K562 (cell line): Measurements from ENCODE around the gene CRYZ. TPM values are rescaled to one million over a fixed set of nuclear protein-coding genes. Genes with fewer than 3 reads are reported as not detected.

Experiments used
- ATAC-seq: fragments of 200-7000 bp; cut with Tn5 transposase; 3 replicates; pipeline ENCODE4 v1.9.1; 2020; ENCODE audit warnings: moderate library complexity
- BruUV-seq: library from RNA; stranded (reverse); fragments of 400-500 nt; replicated peaks from 2 replicates; lab custom pipeline; 2021; lab: Mats Ljungman, UMichigan
- CTCF ChIA-PET: fragments of 300-600 bp; formaldehyde crosslinking; extraction: SDS; loops from one replicate; lab custom pipeline; 2021; ENCODE audit warnings: low intra/inter-chr PET ratio; lab: Yijun Ruan, JAX
- POLR2A ChIA-PET: fragments of 300-600, 350-650 bp; sonication (Branson Sonifier 250); formaldehyde crosslinking; extraction: SDS; loops from one replicate; lab custom pipeline; 2021; ENCODE audit warnings: antibody characterized with exemption, inconsistent platforms; lab: Yijun Ruan, JAX
- DNase-seq, 4 experiments: peaks; one replicate each; pipeline versions ENCODE4 v3.0.0 to v3.0.0-alpha.2; 2011 to 2018; ENCODE audit warnings: low spot score in 3 of 4, mixed read lengths in 3 of 4; ENCODE audit errors: extremely low read depth in 1 of 4
- FAIRE-seq: peaks from 2 replicates; lab custom pipeline; 2011; peaks lifted over from hg19 to GRCh38; lab: Jason Lieb, UNC
- H2AFZ ChIP-seq: 2 replicates; pipeline ENCODE4 v1.6.0; 2011; ENCODE audit warnings: low read depth, low read length, control low read depth, inconsistent platforms
- H3K27ac ChIP-seq: fragments of 200-600 bp; 3 replicates; pipeline ENCODE4 v1.8.0; 2011; ENCODE audit warnings: low read depth, mild to moderate bottlenecking, control low read depth, inconsistent platforms, low read length, moderate library complexity, mixed read lengths; ENCODE audit errors: extremely low read depth
- H3K27me3 ChIP-seq, 2 experiments: fragments of 300-600 bp in 1 of 2; 2 replicates in 1 of 2; 3 replicates in 1 of 2; pipeline versions ENCODE4 v1.6.0 to v1.8.0; 2011; ENCODE audit warnings: inconsistent platforms in 2 of 2, low read length in 2 of 2, mild to moderate bottlenecking in 1 of 2, mixed read lengths in 1 of 2, moderate library complexity in 1 of 2; ENCODE audit not compliant: control insufficient read depth in 2 of 2, insufficient read depth in 2 of 2
- H3K36me3 ChIP-seq: fragments of 300-600 bp; 3 replicates; pipeline ENCODE4 v1.8.0; 2011; ENCODE audit warnings: mild to moderate bottlenecking, low read length, inconsistent platforms; ENCODE audit not compliant: control insufficient read depth, insufficient read depth
- H3K4me1 ChIP-seq, 2 experiments: fragments of 200-600 bp in 1 of 2; replicated peaks in 1 of 2; 2 replicates in 1 of 2; 3 replicates in 1 of 2; pipeline versions ENCODE4 v1.5.1 to v1.8.0; 2011; ENCODE audit warnings: inconsistent platforms in 2 of 2, low read length in 2 of 2, mild to moderate bottlenecking in 1 of 2, mixed read lengths in 1 of 2, moderate library complexity in 1 of 2; ENCODE audit not compliant: control insufficient read depth in 2 of 2, insufficient read depth in 2 of 2
- H3K4me2 ChIP-seq: 2 replicates; pipeline ENCODE4 v1.6.1; 2011; ENCODE audit warnings: low read length, control low read depth, inconsistent platforms, mixed read lengths; ENCODE audit not compliant: insufficient read depth
- H3K4me3 ChIP-seq: fragments of 200-600 bp; sonication (generic), shearing (Covaris generic); 2 replicates; pipeline ENCODE4 v1.5.1; 2016; ENCODE audit warnings: control low read depth, inconsistent platforms
- H3K79me2 ChIP-seq: fragments of 200-600 bp; 3 replicates; pipeline ENCODE4 v1.8.0; 2011; ENCODE audit warnings: low read length, inconsistent platforms; ENCODE audit not compliant: control insufficient read depth, insufficient read depth
- H3K9ac ChIP-seq, 2 experiments: 2 replicates each; pipeline versions ENCODE4 v1.6.0 to v1.6.1; 2011; ENCODE audit warnings: low read depth in 2 of 2, low read length in 2 of 2, control low read depth in 1 of 2, inconsistent platforms in 1 of 2, mild to moderate bottlenecking in 1 of 2, mixed read lengths in 1 of 2; ENCODE audit not compliant: insufficient read depth in 1 of 2
- H3K9me1 ChIP-seq: one replicate; pipeline ENCODE4 v1.6.0; 2011; ENCODE audit warnings: inconsistent platforms, mild to moderate bottlenecking, low read length, moderate library complexity; ENCODE audit not compliant: control insufficient read depth, insufficient read depth
- H3K9me3 ChIP-seq: replicated peaks from 2 replicates; pipeline ENCODE4 v1.5.1; 2011; ENCODE audit warnings: low read depth, low read length, inconsistent platforms; ENCODE audit not compliant: control insufficient read depth, insufficient read depth
- H4K20me1 ChIP-seq: replicated peaks from 2 replicates; pipeline ENCODE4 v1.6.1; 2011; ENCODE audit warnings: low read length, inconsistent platforms, mixed read lengths; ENCODE audit not compliant: control insufficient read depth, insufficient read depth
- CTCF ChIP-seq, 3 experiments: IDR thresholded peaks in 2 of 3; conservative IDR thresholded peaks in 1 of 3; 2 replicates each; pipeline ENCODE4 v1.5.1; 2011 to 2012; ENCODE audit warnings: low read length in 3 of 3, mild to moderate bottlenecking in 3 of 3, control low read depth in 2 of 3, improper control_type of control experiment in 1 of 3, inconsistent platforms in 1 of 3, low read depth in 1 of 3, mixed read lengths in 1 of 3, moderate library complexity in 1 of 3; ENCODE audit not compliant: insufficient read depth in 2 of 3
- E2F6 ChIP-seq, 2 experiments: IDR thresholded peaks; 2 replicates each; pipeline ENCODE4 v1.6.1; 2011; ENCODE audit warnings: borderline replicate concordance in 1 of 2, control low read depth in 1 of 2, low read depth in 1 of 2, low read length in 1 of 2, mild to moderate bottlenecking in 1 of 2, mixed read lengths in 1 of 2, moderate library complexity in 1 of 2; ENCODE audit not compliant: insufficient read depth in 1 of 2, insufficient read length in 1 of 2, poor library complexity in 1 of 2, severe bottlenecking in 1 of 2; ENCODE audit errors: extremely low read depth in 1 of 2
- FOXA1 ChIP-seq: fragments of 450-650 bp; IDR thresholded peaks from 2 replicates; pipeline ENCODE4 v1.6.1; 2016; ENCODE audit warnings: mild to moderate bottlenecking, borderline replicate concordance
- FOXJ3 ChIP-seq: sonication (generic); formaldehyde crosslinking; IDR thresholded peaks from 2 replicates; pipeline ENCODE4 v1.4.0; 2020; ENCODE audit warnings: mild to moderate bottlenecking, missing genetic modification reagents
- NEUROD1 ChIP-seq: fragments of 150-350 bp; IDR thresholded peaks from 2 replicates; pipeline ENCODE4 v1.6.1; 2014; ENCODE audit warnings: borderline replicate concordance, low read length, low read depth; ENCODE audit not compliant: partially characterized antibody
- NFRKB ChIP-seq: fragments of 450-650 bp; IDR thresholded peaks from 2 replicates; pipeline ENCODE4 v1.6.1; 2016; ENCODE audit warnings: low read depth
- TCFL5 ChIP-seq: fragments of 250-450 bp; sonication (Bioruptor Pico); conservative IDR thresholded peaks from 2 replicates; pipeline ENCODE4 v1.6.1; 2021; ENCODE audit warnings: mild to moderate bottlenecking, moderate library complexity, matching md5 sums
- TEAD4 ChIP-seq, 2 experiments: sonication (generic) in 1 of 2; formaldehyde crosslinking in 1 of 2; IDR thresholded peaks; 2 replicates each; pipeline versions ENCODE4 v1.6.1 to v1.8.0; 2012 to 2022; ENCODE audit warnings: borderline replicate concordance in 1 of 2, inconsistent platforms in 1 of 2, low read length in 1 of 2, mild to moderate bottlenecking in 1 of 2, missing genetic modification reagents in 1 of 2
- UBTF ChIP-seq, 2 experiments: IDR thresholded peaks; 2 replicates each; pipeline ENCODE4 v1.6.1; 2012; ENCODE audit warnings: improper control_type of control experiment in 2 of 2, low read depth in 2 of 2, low read length in 2 of 2, borderline replicate concordance in 1 of 2
- ZFX ChIP-seq: sonication (generic); formaldehyde crosslinking; IDR thresholded peaks from 2 replicates; pipeline ENCODE4 v1.8.0; 2022; ENCODE audit warnings: mild to moderate bottlenecking, missing genetic modification reagents, moderate library complexity
- ZNF507 ChIP-seq: conservative IDR thresholded peaks from 2 replicates; pipeline ENCODE4 v1.6.1; 2017; ENCODE audit warnings: missing genetic modification characterization, missing compliant biosample characterization
- ZNF589 ChIP-seq: fragments of 200-800 bp; sonication (Bioruptor generic); IDR thresholded peaks from 2 replicates; pipeline ENCODE4 v1.6.1; 2016; ENCODE audit warnings: low read depth, missing genetic modification characterization, missing compliant biosample characterization
- WGBS: fragments of 100-300 bp; shearing (Covaris generic); methylation state at CpG from one replicate; pipeline ENCODE4 v1.1.6; 2016; ENCODE audit warnings: low coverage, mixed read lengths; ENCODE audit not compliant: insufficient coverage; ENCODE audit errors: missing lambda C conversion rate; 5-methylcytosine and 5-hydroxymethylcytosine counted together
- in situ Hi-C: fragments of 300-500 bp; cut with MboI; formaldehyde crosslinking; loops from 4 replicates; pipeline ENCODE4 v1.15.0; 2018; ENCODE audit warnings: inconsistent platforms, mixed read lengths
- intact Hi-C: fragments of 100-400 bp; cut with micrococcal nuclease; formaldehyde crosslinking; loops from 2 replicates; pipeline ENCODE4 v1.14.2; 2022
- polyA plus RNA-seq, 8 experiments: library from polyadenylated mRNA; depleted of rRNA in 4 of 8; stranded (reverse) in 5 of 8; unstranded in 3 of 8; fragments of >200 nt; fragmentation: Nextera tagmentation in 2 of 8; fragmentation: Illumina TruSeq in 1 of 8; extraction: Ambion mirVana in 2 of 8; extraction: Trizol in 1 of 8; gene quantifications; 2 replicates each; pipeline versions ENCODE4 v1.2.1 to v1.2.3, GENCODE V29; 2011 to 2014; ENCODE audit warnings: inconsistent platforms in 1 of 8, missing spikeins in 1 of 8
- total RNA-seq, 7 experiments: library from RNA; depleted of rRNA in 6 of 7; stranded (reverse); fragments of >200 nt in 6 of 7; fragmentation: Illumina TruSeq in 2 of 7; extraction: Trizol in 2 of 7; gene quantifications; 2 replicates each; pipeline versions ENCODE4 v1.2.1 to v1.2.3, GENCODE V29; 2011 to 2021; ENCODE audit warnings: low replicate concordance in 1 of 7

The CRYZ gene
- total and polyA plus RNA-seq, 9 of the 15 experiments (the other 6 are each of a cell fraction or from before 2014, with no cell fraction given), result 51.7 to 179 (median 81.4) TPM

- Histone ChIP-seq H3K36me3 (no peaks in the 10 kb centered on the region), H3K27me3 (no peaks in the 10 kb centered on the region), H3K9ac (no peak overlapping the region), H3K27ac (no peak overlapping the region), H3K4me1 (no peaks in the 10 kb centered on the region), H3K9me1 (no peaks in the 10 kb centered on the region), H3K79me2 (no peaks in the 10 kb centered on the region), H3K4me3 (no peak overlapping the region), H2AFZ (no peak overlapping the region), H3K4me2 (no peak overlapping the region; the same call in 1 of the 2 replicates), H3K9me3 (no peaks in the 10 kb centered on the region), H4K20me1 (no peaks in the 10 kb centered on the region)
- ChIA-PET POLR2A (interaction anchor here (0.7 kb wide), 1 partner anchor 491 kb away, joined by 3 read pairs; no protein-coding TSS in a partner anchor), CTCF (no interaction called here)
- peak; percentile 17 to 75 (median 23) for DNase-seq
- in situ Hi-C loops (no loop called here), intact Hi-C loops (loop anchor here (2.0 kb wide), 2 partner anchors 43 to 849 kb away; partner anchors contain the start of genes CRYZ and TYW3)
- peak; percentile 75 for FAIRE-seq
- WGBS, result 3% methylated on average over 5 of the region's 5 CpGs
- BruUV-seq, result no TSS peak
- peak; percentile 83 for ATAC-seq
- TF ChIP-seq NFRKB (no peak), CTCF (IDR thresholded peaks at IDR 0.05 in 2 of 3, conservative IDR thresholded peaks at IDR 0.05 in 1 of 3; ENCODE audit: insufficient read depth in 2 of 3, low read depth in 1 of 3, low read length in 3 of 3) (peak; percentile 42 to 83 (median 73); a peak in 5 of 6 replicates), TEAD4 (IDR thresholded peaks at IDR 0.05; ENCODE audit: low read length) (no peak), TEAD4 (CRISPR knock-in tag; IDR thresholded peaks at IDR 0.05; ENCODE audit: borderline replicate concordance) (no peak), NEUROD1 (no peak), ZNF589 (CRISPR knock-in tag) (no peak), FOXA1 (peak; percentile 97), TCFL5 (CRISPR knock-in tag) (no peak), FOXJ3 (CRISPR knock-in tag) (no peak), ZFX (no peak), E2F6 (IDR thresholded peaks at IDR 0.05; ENCODE audit: borderline replicate concordance in 1 of 2, extremely low read depth in 1 of 2, insufficient read depth in 1 of 2, insufficient read length in 1 of 2, low read depth in 1 of 2, low read length in 1 of 2, poor library complexity in 1 of 2, severe bottlenecking in 1 of 2) (no peak), ZNF507 (tag) (no peak), UBTF (IDR thresholded peaks at IDR 0.05; ENCODE audit: borderline replicate concordance in 1 of 2, low read depth in 2 of 2, low read length in 2 of 2) (no peak)
Observed at GRCh38 chr1:74689621-74690363, 43.1 kb downstream of the CRYZ start.
